ENCODE measurements around the gene KRTAP5-4.

KRTAP5-4 gene

GRCh38 chr11:1643146-1643690, 21.3 kb upstream of the KRTAP5-4 start:
- no peaks in the 10 kb centered on the region for H3K79me2 ChIP-seq
- no peaks in the 10 kb centered on the region for H3K27me3 ChIP-seq (ENCODE audit: control insufficient read depth, insufficient read depth, low read length)
- H3K4me1 ChIP-seq: peaks cover 4% of the 10 kb centered on the region
- no peak overlapping the region for H3K9ac ChIP-seq
- no peaks in the 10 kb centered on the region for H3K36me3 ChIP-seq (ENCODE audit: control insufficient read depth, insufficient read depth, low read length)
- no peak overlapping the region for H3K27ac ChIP-seq
- no peak overlapping the region for H3K4me2 ChIP-seq (ENCODE audit: low read length)
- H2AFZ ChIP-seq: no peak overlapping the region
- no peaks in the 10 kb centered on the region for H3K9me3 ChIP-seq (ENCODE audit: control insufficient read depth, low read length)
- H3K4me3 ChIP-seq (ENCODE audit: low read depth, low read length): no peak overlapping the region
- no peak for TF ChIP-seq CTCF (IDR thresholded peaks at IDR 0.05)

- TF ChIP-seq CTCF (IDR thresholded peaks at IDR 0.05): no peak
- Histone ChIP-seq H3K27me3 (ENCODE audit: control insufficient read depth, insufficient read depth, low read length) (no peaks in the 10 kb centered on the region), H3K4me2 (ENCODE audit: low read length) (no peak overlapping the region), H3K27ac (no peak overlapping the region), H3K79me2 (no peaks in the 10 kb centered on the region), H2AFZ (no peak overlapping the region), H3K9ac (no peak overlapping the region), H3K4me3 (ENCODE audit: low read depth, low read length) (no peak overlapping the region), H3K36me3 (ENCODE audit: control insufficient read depth, insufficient read depth, low read length) (no peaks in the 10 kb centered on the region), H3K4me1 (peaks cover 4% of the 10 kb centered on the region), H3K9me3 (ENCODE audit: control insufficient read depth, low read length) (no peaks in the 10 kb centered on the region)
These were observed 20.6 kb upstream of the KRTAP5-4 start for GRCh38 chr11:1642288-1643145.

GRCh38 chr11:1641096-1641495, 19.2 kb upstream of the KRTAP5-4 start:
- H3K9ac ChIP-seq: no peak overlapping the region
- no peak overlapping the region for H2AFZ ChIP-seq
- peaks cover 4% of the 10 kb centered on the region for H3K4me1 ChIP-seq
- H3K27ac ChIP-seq: no peak overlapping the region
- H3K4me3 ChIP-seq (ENCODE audit: low read depth, low read length): no peak overlapping the region
- H3K27me3 ChIP-seq (ENCODE audit: control insufficient read depth, insufficient read depth, low read length): no peaks in the 10 kb centered on the region
- H3K9me3 ChIP-seq (ENCODE audit: control insufficient read depth, low read length): no peaks in the 10 kb centered on the region
- H3K36me3 ChIP-seq (ENCODE audit: control insufficient read depth, insufficient read depth, low read length): no peaks in the 10 kb centered on the region
- no peaks in the 10 kb centered on the region for H3K79me2 ChIP-seq
- H3K4me2 ChIP-seq (ENCODE audit: low read length): no peak overlapping the region
- TF ChIP-seq CTCF (IDR thresholded peaks at IDR 0.05): no peak

- H3K79me2 ChIP-seq: no peaks in the 10 kb centered on the region
- H3K9ac ChIP-seq: no peak overlapping the region
- H3K27ac ChIP-seq: no peak overlapping the region
- H2AFZ ChIP-seq: no peak overlapping the region
- H3K4me3 ChIP-seq (ENCODE audit: low read depth, low read length): no peak overlapping the region
- H3K36me3 ChIP-seq (ENCODE audit: control insufficient read depth, insufficient read depth, low read length): no peaks in the 10 kb centered on the region
- H3K4me1 ChIP-seq: peaks cover 4% of the 10 kb centered on the region
- H3K27me3 ChIP-seq (ENCODE audit: control insufficient read depth, insufficient read depth, low read length): no peaks in the 10 kb centered on the region
- TF ChIP-seq CTCF (IDR thresholded peaks at IDR 0.05): peak; percentile 41
- no peaks in the 10 kb centered on the region for H3K9me3 ChIP-seq (ENCODE audit: control insufficient read depth, low read length)
- H3K4me2 ChIP-seq (ENCODE audit: low read length): no peak overlapping the region
These were observed 18.4 kb upstream of the KRTAP5-4 start for GRCh38 chr11:1640076-1640946.
